ENCODE results near the gene UBIAD1.

Gene UBIAD1

DNA sequence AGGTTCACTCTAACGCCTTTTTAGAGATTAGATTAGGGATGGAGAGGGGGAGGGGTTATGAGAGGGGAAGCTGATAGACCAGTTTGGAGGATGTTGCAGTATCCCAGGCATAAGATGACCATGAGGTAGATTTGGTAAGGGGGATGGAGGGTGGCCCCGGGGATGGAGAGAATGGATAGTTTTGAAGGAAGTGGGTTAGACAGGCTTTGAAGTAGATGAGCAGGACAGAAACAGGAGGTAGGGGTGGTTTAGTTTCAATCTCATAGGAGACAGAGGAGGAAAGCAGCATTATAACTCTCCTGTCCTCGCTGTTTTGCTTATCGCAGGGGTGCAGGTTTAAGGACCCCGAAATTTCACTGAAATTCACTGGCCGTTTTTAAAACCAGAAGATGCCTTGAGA lies 11.8 kb downstream of the UBIAD1 start:
- Histone ChIP-seq H3K27ac (ENCODE audit: low read depth, low read length) (no peak overlapping the region), H3K4me3 (ENCODE audit: insufficient read depth, low read length, poor library complexity, severe bottlenecking) (no peak overlapping the region), H4K20me1 (ENCODE audit: low read depth, low read length) (no peaks in the 10 kb centered on the region), H3K9ac (ENCODE audit: low read length) (no peak overlapping the region), H3K27me3 (ENCODE audit: low read length) (no peaks in the 10 kb centered on the region), H3K9me3 (ENCODE audit: insufficient read depth, low read length) (no peaks in the 10 kb centered on the region), H3F3A (ENCODE audit: insufficient read depth) (peaks cover 5% of the 10 kb centered on the region; the same call in 1 of the 2 replicates), H3K9me2 (replicated peaks; ENCODE audit: insufficient read depth, low read length) (no peaks in the 10 kb centered on the region), H3K79me2 (ENCODE audit: insufficient read depth, low read length) (peaks cover 35% of the 10 kb centered on the region), H3K4me2 (ENCODE audit: low read depth, low read length, poor library complexity, severe bottlenecking) (no peak overlapping the region), H2AFZ (ENCODE audit: low read depth, low read length, severe bottlenecking) (no peak overlapping the region), H3K36me3 (ENCODE audit: low read length) (peaks cover 3% of the 10 kb centered on the region; the same call in 1 of the 2 replicates)
- no peak for TF ChIP-seq EZH2phosphoT487 (conservative IDR thresholded peaks at IDR 0.05; ENCODE audit: low read length)
- TF ChIP-seq, protein P1, sequence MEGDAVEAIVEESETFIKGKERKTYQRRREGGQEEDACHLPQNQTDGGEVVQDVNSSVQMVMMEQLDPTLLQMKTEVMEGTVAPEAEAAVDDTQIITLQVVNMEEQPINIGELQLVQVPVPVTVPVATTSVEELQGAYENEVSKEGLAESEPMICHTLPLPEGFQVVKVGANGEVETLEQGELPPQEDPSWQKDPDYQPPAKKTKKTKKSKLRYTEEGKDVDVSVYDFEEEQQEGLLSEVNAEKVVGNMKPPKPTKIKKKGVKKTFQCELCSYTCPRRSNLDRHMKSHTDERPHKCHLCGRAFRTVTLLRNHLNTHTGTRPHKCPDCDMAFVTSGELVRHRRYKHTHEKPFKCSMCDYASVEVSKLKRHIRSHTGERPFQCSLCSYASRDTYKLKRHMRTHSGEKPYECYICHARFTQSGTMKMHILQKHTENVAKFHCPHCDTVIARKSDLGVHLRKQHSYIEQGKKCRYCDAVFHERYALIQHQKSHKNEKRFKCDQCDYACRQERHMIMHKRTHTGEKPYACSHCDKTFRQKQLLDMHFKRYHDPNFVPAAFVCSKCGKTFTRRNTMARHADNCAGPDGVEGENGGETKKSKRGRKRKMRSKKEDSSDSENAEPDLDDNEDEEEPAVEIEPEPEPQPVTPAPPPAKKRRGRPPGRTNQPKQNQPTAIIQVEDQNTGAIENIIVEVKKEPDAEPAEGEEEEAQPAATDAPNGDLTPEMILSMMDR (IDR thresholded peaks at IDR 0.05; ENCODE audit: insufficient read depth, low read length, poor library complexity, severe bottlenecking): no peak

- peaks cover 31% of the 10 kb centered on the region for H3K79me2 ChIP-seq (ENCODE audit: insufficient read depth, low read length)
- H3K9me2 ChIP-seq (replicated peaks; ENCODE audit: insufficient read depth, low read length): no peaks in the 10 kb centered on the region
- no peak overlapping the region for H3K4me2 ChIP-seq (ENCODE audit: low read depth, low read length, poor library complexity, severe bottlenecking)
- no peaks in the 10 kb centered on the region for H4K20me1 ChIP-seq (ENCODE audit: low read depth, low read length)
- H3K9ac ChIP-seq (ENCODE audit: low read length): no peak overlapping the region
- no peaks in the 10 kb centered on the region for H3K27me3 ChIP-seq (ENCODE audit: low read length)
- no peaks in the 10 kb centered on the region for H3K9me3 ChIP-seq (ENCODE audit: insufficient read depth, low read length)
- H2AFZ ChIP-seq (ENCODE audit: low read depth, low read length, severe bottlenecking): no peak overlapping the region
- no peak for TF ChIP-seq EZH2phosphoT487 (conservative IDR thresholded peaks at IDR 0.05; ENCODE audit: low read length)
- TF ChIP-seq, protein P1 (IDR thresholded peaks at IDR 0.05; ENCODE audit: insufficient read depth, low read length, poor library complexity, severe bottlenecking): no peak
- H3K27ac ChIP-seq (ENCODE audit: low read depth, low read length): no peak overlapping the region
- H3K36me3 ChIP-seq (ENCODE audit: low read length): peaks cover 3% of the 10 kb centered on the region; the same call in 1 of the 2 replicates
- H3K4me3 ChIP-seq (ENCODE audit: insufficient read depth, low read length, poor library complexity, severe bottlenecking): no peak overlapping the region
- peaks cover 3% of the 10 kb centered on the region; the same call in 1 of the 2 replicates for H3F3A ChIP-seq (ENCODE audit: insufficient read depth)
Measured at GRCh38 chr1:11285883-11286734, 13.1 kb downstream of the UBIAD1 start.

DNA sequence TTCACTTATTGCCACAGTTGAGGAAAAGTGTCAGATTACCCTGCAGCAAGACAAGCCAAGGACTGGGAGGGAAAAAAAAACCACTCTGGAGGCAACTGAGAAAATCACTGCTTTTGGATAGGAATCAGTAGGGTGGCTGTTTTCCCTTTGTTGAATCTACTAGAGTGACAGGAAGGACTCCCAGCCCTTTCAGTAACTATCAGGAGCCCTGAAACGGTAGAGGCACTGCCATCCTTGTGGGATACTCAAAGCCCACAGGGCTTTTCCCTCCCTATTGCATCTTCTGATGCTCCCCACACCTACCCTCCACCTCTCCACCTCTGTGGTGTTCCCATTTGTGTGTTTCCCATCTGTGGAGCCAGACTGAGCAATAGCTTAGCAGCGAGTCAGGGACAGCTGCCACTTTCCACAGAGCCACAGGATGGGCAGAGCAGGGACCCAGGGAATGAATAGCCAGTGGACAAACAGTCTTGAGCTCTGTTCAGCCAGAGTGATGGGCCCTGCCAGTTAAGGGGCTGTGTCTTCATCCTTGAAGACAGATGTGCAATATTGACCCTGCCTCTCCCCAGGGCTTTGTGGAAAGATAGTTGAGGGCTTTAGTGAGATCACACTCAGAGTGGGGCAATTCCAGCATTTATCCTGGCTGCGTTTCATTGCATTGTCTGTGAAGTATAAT lies 13.9 kb downstream of the UBIAD1 start:
- Histone ChIP-seq H4K20me1 (ENCODE audit: low read depth, low read length) (no peaks in the 10 kb centered on the region), H2AFZ (ENCODE audit: low read depth, low read length, severe bottlenecking) (no peak overlapping the region), H3K9ac (ENCODE audit: low read length) (no peak overlapping the region), H3K36me3 (ENCODE audit: low read length) (no peaks in the 10 kb centered on the region; the same call in 1 of the 2 replicates), H3K4me3 (ENCODE audit: insufficient read depth, low read length, poor library complexity, severe bottlenecking) (no peak overlapping the region), H3K9me3 (ENCODE audit: insufficient read depth, low read length) (no peaks in the 10 kb centered on the region), H3K27ac (ENCODE audit: low read depth, low read length) (no peak overlapping the region), H3K79me2 (ENCODE audit: insufficient read depth, low read length) (peaks cover 24% of the 10 kb centered on the region), H3K27me3 (ENCODE audit: low read length) (no peaks in the 10 kb centered on the region), H3K9me2 (replicated peaks; ENCODE audit: insufficient read depth, low read length) (no peaks in the 10 kb centered on the region), H3F3A (ENCODE audit: insufficient read depth) (no peaks in the 10 kb centered on the region), H3K4me2 (ENCODE audit: low read depth, low read length, poor library complexity, severe bottlenecking) (no peak overlapping the region)
- TF ChIP-seq EZH2phosphoT487 (conservative IDR thresholded peaks at IDR 0.05; ENCODE audit: low read length): no peak
- TF ChIP-seq, protein P1 (IDR thresholded peaks at IDR 0.05; ENCODE audit: insufficient read depth, low read length, poor library complexity, severe bottlenecking): no peak

Measured in SU-DHL-6 (cell line).